RWPE2 (cell line): ENCODE results near the gene GPATCH2.
A peak's percentile ranks its signal among the peaks of the same experiment; 100 is the strongest.

Experiments
- ATAC-seq: fragments of 200-7000 bp; cut with Tn5 transposase; 3 replicates; pipeline ENCODE4 v1.9.1; 2021; ENCODE audit warnings: low read depth
- DNase-seq: peaks from one replicate; pipeline ENCODE4 v3.0.0-alpha.2; 2020; ENCODE audit warnings: low spot score
- H3K27ac ChIP-seq: fragments of 450-650 bp; 2 replicates; pipeline ENCODE4 v1.5.1; 2017; ENCODE audit warnings: mild to moderate bottlenecking; ENCODE audit not compliant: poor library complexity, severe bottlenecking
- H3K27me3 ChIP-seq: fragments of 250-450 bp; sonication (Bioruptor Pico); 2 replicates; pipeline ENCODE4 v1.5.1; 2021; ENCODE audit warnings: mild to moderate bottlenecking, moderate library complexity; ENCODE audit not compliant: insufficient read depth, poor library complexity, severe bottlenecking
- H3K36me3 ChIP-seq: fragments of 250-450 bp; sonication (Bioruptor Pico); 2 replicates; pipeline ENCODE4 v1.5.1; 2020; ENCODE audit warnings: low read depth, mild to moderate bottlenecking, moderate library complexity
- H3K4me1 ChIP-seq: fragments of 250-450 bp; sonication (Bioruptor Pico); 2 replicates; pipeline ENCODE4 v1.5.1; 2021; ENCODE audit warnings: mild to moderate bottlenecking, moderate library complexity; ENCODE audit not compliant: insufficient read depth, poor library complexity, severe bottlenecking
- H3K4me3 ChIP-seq: fragments of 250-450 bp; sonication (Bioruptor Pico); 2 replicates; pipeline ENCODE4 v1.5.1; 2021; ENCODE audit warnings: mild to moderate bottlenecking, moderate library complexity; ENCODE audit not compliant: severe bottlenecking
- H3K9me3 ChIP-seq: fragments of 250-450 bp; sonication (Bioruptor Pico); 2 replicates; pipeline ENCODE4 v1.5.1; 2021; ENCODE audit warnings: mild to moderate bottlenecking, moderate library complexity; ENCODE audit not compliant: severe bottlenecking
- TF ChIP-seq, protein P1 (sequence below): fragments of 450-650 bp; IDR thresholded peaks from one replicate; pipeline ENCODE4 v1.5.1; 2017; ENCODE audit warnings: mild to moderate bottlenecking, moderate library complexity; ENCODE audit not compliant: poor library complexity, severe bottlenecking

The GPATCH2 gene

DNA sequence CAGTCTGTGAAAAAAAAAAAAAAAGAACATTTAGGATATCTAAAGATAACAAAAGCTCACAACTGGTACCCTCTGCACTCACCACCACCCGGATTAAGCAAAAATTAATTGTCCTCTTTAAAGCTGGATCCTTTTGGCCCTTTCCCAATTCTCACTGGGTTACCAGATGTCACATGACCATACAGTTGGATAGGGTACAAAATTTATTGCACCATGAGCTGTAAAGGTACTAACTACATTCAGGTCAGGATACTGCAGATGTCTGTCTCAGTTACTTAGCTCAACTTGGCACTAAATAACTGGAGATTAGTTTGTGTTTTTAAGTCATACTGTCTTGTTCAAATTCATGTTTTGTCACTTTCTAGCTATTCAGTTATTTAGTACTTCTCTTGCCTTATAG lies 96.3 kb downstream of the GPATCH2 start:
- TF ChIP-seq, protein P1, sequence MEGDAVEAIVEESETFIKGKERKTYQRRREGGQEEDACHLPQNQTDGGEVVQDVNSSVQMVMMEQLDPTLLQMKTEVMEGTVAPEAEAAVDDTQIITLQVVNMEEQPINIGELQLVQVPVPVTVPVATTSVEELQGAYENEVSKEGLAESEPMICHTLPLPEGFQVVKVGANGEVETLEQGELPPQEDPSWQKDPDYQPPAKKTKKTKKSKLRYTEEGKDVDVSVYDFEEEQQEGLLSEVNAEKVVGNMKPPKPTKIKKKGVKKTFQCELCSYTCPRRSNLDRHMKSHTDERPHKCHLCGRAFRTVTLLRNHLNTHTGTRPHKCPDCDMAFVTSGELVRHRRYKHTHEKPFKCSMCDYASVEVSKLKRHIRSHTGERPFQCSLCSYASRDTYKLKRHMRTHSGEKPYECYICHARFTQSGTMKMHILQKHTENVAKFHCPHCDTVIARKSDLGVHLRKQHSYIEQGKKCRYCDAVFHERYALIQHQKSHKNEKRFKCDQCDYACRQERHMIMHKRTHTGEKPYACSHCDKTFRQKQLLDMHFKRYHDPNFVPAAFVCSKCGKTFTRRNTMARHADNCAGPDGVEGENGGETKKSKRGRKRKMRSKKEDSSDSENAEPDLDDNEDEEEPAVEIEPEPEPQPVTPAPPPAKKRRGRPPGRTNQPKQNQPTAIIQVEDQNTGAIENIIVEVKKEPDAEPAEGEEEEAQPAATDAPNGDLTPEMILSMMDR: no peak

DNA sequence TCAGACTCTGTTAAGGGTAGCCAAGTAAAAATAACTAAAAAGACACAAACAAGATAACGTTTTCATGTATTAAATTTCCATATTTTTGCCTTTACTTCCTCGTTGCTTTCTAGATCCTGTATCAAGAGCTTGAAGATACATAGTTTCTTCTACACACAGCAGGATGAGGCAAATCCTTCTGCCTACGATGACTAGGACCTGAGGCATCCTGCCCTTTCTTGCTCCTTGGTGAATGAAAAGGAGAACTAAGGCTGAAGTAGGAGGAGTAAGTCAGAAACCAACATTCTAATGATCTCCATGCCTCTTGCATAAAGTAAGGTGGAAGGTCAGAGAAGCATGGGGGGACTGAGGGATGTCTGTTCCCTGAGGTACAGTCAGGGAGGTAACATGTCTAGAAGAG lies 102.6 kb downstream of the GPATCH2 start:
- Histone ChIP-seq H3K4me3 (no peak overlapping the region), H3K36me3 (no peaks in the 10 kb centered on the region), H3K27ac (peak overlapping the region; percentile 71), H3K4me1 (peaks cover 25% of the 10 kb centered on the region), H3K27me3 (no peaks in the 10 kb centered on the region), H3K9me3 (no peaks in the 10 kb centered on the region)
- DNase-seq: no peak
- TF ChIP-seq, protein P1: no peak
- ATAC-seq: peak; percentile 71

More for the DNA sequence above, 96.3 kb downstream of the GPATCH2 start:
- H3K4me1 ChIP-seq: no peaks in the 10 kb centered on the region
- DNase-seq (no peak), ATAC-seq (no peak)
- no peaks in the 10 kb centered on the region for H3K27me3 ChIP-seq
- H3K9me3 ChIP-seq: no peaks in the 10 kb centered on the region
- no peak overlapping the region for H3K4me3 ChIP-seq
- H3K27ac ChIP-seq: no peak overlapping the region
- no peaks in the 10 kb centered on the region for H3K36me3 ChIP-seq

DNA sequence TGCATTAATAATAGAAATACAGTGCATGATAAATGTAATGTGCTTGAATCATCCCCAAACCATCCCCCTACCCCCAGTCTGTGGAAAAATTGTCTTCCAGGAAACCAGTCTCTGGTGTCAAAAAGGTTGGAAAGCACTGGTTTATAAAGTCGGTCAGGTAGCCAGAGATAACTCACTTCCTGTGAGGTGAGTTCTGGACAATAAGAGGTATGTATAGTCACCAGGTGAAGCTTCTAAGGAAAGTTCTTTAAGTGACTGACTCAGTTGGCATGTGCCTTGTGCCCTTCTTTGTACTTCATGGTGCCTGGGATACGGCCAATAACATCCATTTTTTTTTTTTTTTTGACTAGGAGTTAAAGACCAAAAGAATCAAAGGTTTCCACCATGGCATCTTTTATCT lies 103.7 kb downstream of the GPATCH2 start:
- H3K36me3 ChIP-seq: no peaks in the 10 kb centered on the region
- H3K4me3 ChIP-seq: no peak overlapping the region
- H3K9me3 ChIP-seq: no peaks in the 10 kb centered on the region
- H3K27me3 ChIP-seq: no peaks in the 10 kb centered on the region
- peak overlapping the region; percentile 71 for H3K27ac ChIP-seq
- DNase-seq (no peak), ATAC-seq (peak; percentile 71; the same call in 2 of the 3 replicates)
- TF ChIP-seq, protein P1: no peak
- peaks cover 25% of the 10 kb centered on the region for H3K4me1 ChIP-seq

DNA sequence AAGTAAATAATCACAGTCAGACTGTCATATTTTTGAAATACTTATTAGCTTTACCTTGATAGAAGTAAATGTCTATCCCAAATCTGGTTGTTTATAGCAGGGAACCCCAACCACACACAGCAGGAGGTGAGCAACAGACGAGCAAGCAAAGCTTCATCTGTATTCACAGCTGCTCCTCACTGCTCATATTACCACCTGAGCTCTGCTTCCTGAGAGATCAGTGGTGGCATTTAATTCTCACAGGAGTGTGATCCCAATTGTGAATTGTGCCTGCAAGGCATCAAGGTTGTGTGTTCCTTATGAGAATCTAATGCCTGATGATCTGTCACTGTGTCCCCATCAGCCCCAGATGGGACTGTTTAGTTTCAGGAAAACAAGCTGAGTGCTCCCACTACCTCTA lies 104.3 kb downstream of the GPATCH2 start:
- H3K4me1 ChIP-seq: peaks cover 25% of the 10 kb centered on the region
- TF ChIP-seq, protein P1: no peak
- no peak overlapping the region for H3K4me3 ChIP-seq
- H3K27me3 ChIP-seq: no peaks in the 10 kb centered on the region
- peak; percentile 35; the same call in 1 of the 3 replicates for ATAC-seq
- H3K27ac ChIP-seq: peak overlapping the region; percentile 71
- H3K9me3 ChIP-seq: no peaks in the 10 kb centered on the region
- no peaks in the 10 kb centered on the region for H3K36me3 ChIP-seq
- DNase-seq: no peak

DNA sequence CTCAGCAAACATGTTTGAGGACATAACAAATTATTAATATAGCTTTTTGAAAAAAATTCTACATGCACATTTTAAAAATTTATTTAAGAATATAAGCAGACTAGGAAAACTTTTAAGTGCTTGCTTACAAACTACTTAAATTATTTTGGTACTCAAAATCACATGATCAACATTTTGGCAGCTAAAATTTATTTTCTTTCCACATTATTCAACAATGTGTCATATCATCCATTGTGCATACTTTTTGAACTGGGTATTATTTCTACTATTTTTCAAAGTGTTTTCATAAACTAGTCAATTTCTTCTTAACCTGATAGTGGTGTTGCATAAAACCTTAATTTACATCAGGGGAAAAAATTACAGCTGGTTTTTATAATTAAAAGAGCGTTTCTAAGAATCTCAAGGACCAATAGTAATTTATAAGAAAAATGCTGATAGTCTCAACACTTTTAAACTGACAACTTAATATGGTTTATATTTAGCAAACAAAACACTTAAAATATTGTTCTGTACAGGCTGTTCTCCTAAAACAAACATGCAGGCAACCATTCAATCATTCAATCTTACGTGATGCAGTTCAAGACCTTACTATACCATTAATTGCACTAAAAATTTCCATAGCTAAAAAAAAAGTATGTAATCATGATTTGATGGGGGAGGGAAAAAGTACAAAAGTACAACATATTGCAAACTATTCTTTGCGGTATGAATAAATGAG lies 105.0 kb downstream of the GPATCH2 start:
- Histone ChIP-seq H3K4me1 (peaks cover 25% of the 10 kb centered on the region), H3K27me3 (no peaks in the 10 kb centered on the region), H3K4me3 (no peak overlapping the region), H3K36me3 (no peaks in the 10 kb centered on the region), H3K27ac (peak overlapping the region; percentile 71), H3K9me3 (no peaks in the 10 kb centered on the region)
- ATAC-seq (no peak), DNase-seq (no peak)
- TF ChIP-seq, protein P1: no peak
